HG03139 (cell line): ENCODE measurements around the gene ADAMTS17.

Experiments
- ATAC-seq: cut with Tn5 transposase; IDR thresholded peaks from one replicate; pipeline ENCODE4 v1.9.1; 2021; ENCODE audit not compliant: unreplicated experiment

The ADAMTS17 gene

GRCh38 chr15:100278596-100279380 lies 63.0 kb downstream of the ADAMTS17 start:
- ATAC-seq: no peak

- ATAC-seq: no peak
Observed at GRCh38 chr15:100277087-100277855, 64.5 kb downstream of the ADAMTS17 start.

GRCh38 chr15:100276506-100276905 lies 65.3 kb downstream of the ADAMTS17 start:
- no peak for ATAC-seq

- no peak for ATAC-seq
Observed at GRCh38 chr15:100275641-100276040, 66.1 kb downstream of the ADAMTS17 start.

- ATAC-seq: no peak
Observed at GRCh38 chr15:100269831-100270230, 71.9 kb downstream of the ADAMTS17 start.

- no peak for ATAC-seq
Observed at GRCh38 chr15:100266166-100266565, 75.6 kb downstream of the ADAMTS17 start.

- no peak for ATAC-seq
Observed at GRCh38 chr15:100265641-100266035, 76.1 kb downstream of the ADAMTS17 start.

- ATAC-seq: no peak
Observed at GRCh38 chr15:100264994-100265640, 76.7 kb downstream of the ADAMTS17 start.

GRCh38 chr15:100263721-100264455 lies 77.9 kb downstream of the ADAMTS17 start:
- no peak for ATAC-seq

- ATAC-seq: no peak
Observed at GRCh38 chr15:100263031-100263430, 78.7 kb downstream of the ADAMTS17 start.

- ATAC-seq: no peak
Observed at GRCh38 chr15:100261302-100262240, 80.2 kb downstream of the ADAMTS17 start.

- no peak for ATAC-seq
Observed at GRCh38 chr15:100259266-100259665, 82.5 kb downstream of the ADAMTS17 start.

- ATAC-seq: no peak
Observed at GRCh38 chr15:100256970-100257650, 84.7 kb downstream of the ADAMTS17 start.

GRCh38 chr15:100256101-100256969 lies 85.4 kb downstream of the ADAMTS17 start:
- ATAC-seq: no peak

- no peak for ATAC-seq
Observed at GRCh38 chr15:100255644-100256043, 86.1 kb downstream of the ADAMTS17 start.

- ATAC-seq: no peak
Observed at GRCh38 chr15:100254691-100255090, 87.1 kb downstream of the ADAMTS17 start.

- ATAC-seq: no peak
Observed at GRCh38 chr15:100254285-100254684, 87.5 kb downstream of the ADAMTS17 start.

- ATAC-seq: no peak
Observed at GRCh38 chr15:100253640-100254039, 88.1 kb downstream of the ADAMTS17 start.
